Activated CD8-positive, alpha-beta memory T cell treated with anti-CD3 and anti-CD28 coated beads, Interleukin-2, amount 10 ng/mL, durations not matched to agents 7 days and 5 days (primary cell): Measurements from ENCODE around the gene MAPK11. TPM values are rescaled to one million over a fixed set of nuclear protein-coding genes. Genes with fewer than 3 reads are reported as not detected.
A peak's percentile ranks its signal among the peaks of the same experiment; 100 is the strongest.

Experiments used
- ATAC-seq: fragments of 150-1000 bp; cut with Tn5 transposase; one replicate; pipeline ENCODE4 v1.10.0; 2021; ENCODE audit warnings: moderate library complexity
- CTCF ChIA-PET: fragments of 350-600 bp; sonication (Branson Sonifier 250); formaldehyde crosslinking; loops from one replicate; lab custom pipeline; 2021; ENCODE audit warnings: antibody characterized with exemption; lab: Charles Lee
- DNase-seq: peaks from one replicate; pipeline ENCODE4 v3.0.0-alpha.2; 2020
- H3K27ac Mint-ChIP-seq: one replicate; pipeline ENCODE4 v1.8.0; 2021; ENCODE audit warnings: mild to moderate bottlenecking, mixed read lengths
- H3K27me3 Mint-ChIP-seq: one replicate; pipeline ENCODE4 v1.8.0; 2021; ENCODE audit warnings: mixed read lengths
- H3K36me3 Mint-ChIP-seq: one replicate; pipeline ENCODE4 v1.8.0; 2021; ENCODE audit warnings: mild to moderate bottlenecking, mixed read lengths
- H3K4me1 Mint-ChIP-seq: one replicate; pipeline ENCODE4 v1.8.0; 2021; ENCODE audit warnings: mixed read lengths
- H3K4me3 Mint-ChIP-seq: one replicate; pipeline ENCODE4 v1.8.0; 2021; ENCODE audit warnings: mild to moderate bottlenecking, moderate library complexity, mixed read lengths
- H3K9me3 Mint-ChIP-seq: one replicate; pipeline ENCODE4 v1.8.0; 2022; ENCODE audit warnings: low read depth, mixed read lengths
- total RNA-seq, 2 experiments: library from RNA; stranded (reverse); gene quantifications; one replicate each; pipeline ENCODE4 v1.2.3, GENCODE V29; 2021

MAPK11 gene
- 10 to 100 TPM; 16.5 to 18.5 TPM for total RNA-seq

DNA sequence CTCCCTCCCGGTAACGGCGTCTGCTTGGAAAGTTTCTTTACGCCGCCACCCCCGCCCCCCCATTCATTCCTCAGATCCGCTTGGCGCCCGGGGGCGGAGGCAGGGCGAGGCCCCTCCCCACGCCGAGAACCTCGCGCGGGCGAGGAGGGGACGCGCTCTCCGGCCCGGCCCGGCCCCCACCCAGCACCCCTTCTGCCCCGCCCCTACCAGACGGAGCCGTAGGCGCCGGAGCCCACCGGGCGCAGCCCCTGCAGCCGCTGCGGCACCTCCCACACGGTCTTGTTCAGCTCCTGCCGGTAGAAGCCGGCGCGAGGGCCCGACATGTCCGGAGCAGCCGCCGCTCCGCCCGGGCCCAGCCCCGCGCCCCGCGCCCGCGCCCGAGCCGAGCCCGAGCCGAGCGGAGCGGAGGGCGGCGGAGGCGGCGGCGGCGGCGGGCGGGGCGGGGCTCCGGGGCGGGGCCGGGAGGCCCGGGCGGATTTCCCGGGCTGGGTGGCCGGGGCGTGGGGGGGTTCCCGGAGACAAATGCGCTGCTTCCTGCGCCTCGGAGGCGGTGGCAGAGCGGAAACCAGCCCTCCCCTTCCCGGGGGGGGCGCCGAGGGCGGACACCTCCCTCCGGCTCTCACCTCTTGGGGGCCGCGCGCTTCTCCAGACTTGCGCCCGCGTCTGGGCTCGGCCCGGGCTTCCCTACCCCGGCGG, at the start of gene MAPK11:
MAPK11 (minus strand) TSS at position 411 of the 696 bp plus-strand sequence; CDS start at position 323, 88 bp downstream.
- Mint-ChIP-seq H3K4me1 (peaks cover 14% of the 10 kb centered on the region), H3K4me3 (peak within 1 kb of the TSS; percentile 58), H3K36me3 (no peaks in the 10 kb centered on the region), H3K9me3 (no peaks in the 10 kb centered on the region), H3K27me3 (peaks cover 5% of the 10 kb centered on the region), H3K27ac (peak within 1 kb of the TSS; percentile 46)
- DNase-seq: peak; percentile 82
- peak; percentile 61 for ATAC-seq
- CTCF ChIA-PET: interaction anchor here (0.6 to 4.7 kb wide), 3 partner anchors 18 to 72 kb away, joined by 3 to 25 read pairs (median 4); partner anchors contain the start of gene HDAC10

DNA sequence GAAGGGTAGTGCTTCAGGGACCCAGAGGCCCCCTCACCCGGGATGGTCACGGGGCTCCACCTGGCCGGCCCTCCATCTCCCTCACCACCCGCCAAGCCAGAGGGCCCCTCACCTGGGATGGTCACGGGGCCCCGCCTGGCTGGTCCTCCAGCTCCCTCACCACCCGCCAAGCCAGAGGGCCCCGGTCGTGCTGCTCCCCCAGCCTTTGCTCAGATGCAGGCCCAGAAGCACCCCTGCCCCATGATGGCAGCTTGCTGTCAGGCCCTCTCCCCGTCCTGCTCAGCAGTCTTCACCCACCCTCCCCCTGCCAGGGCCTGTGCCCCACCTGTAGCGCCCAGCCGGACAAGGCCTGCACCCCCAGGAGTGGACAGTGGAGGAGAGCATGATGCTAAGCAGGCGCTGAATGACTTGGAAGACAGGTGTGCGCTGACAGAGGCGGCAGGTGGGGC, 49.3 kb upstream of the MAPK11 start:
- Mint-ChIP-seq H3K27ac (no peak overlapping the region), H3K36me3 (no peaks in the 10 kb centered on the region), H3K9me3 (no peaks in the 10 kb centered on the region), H3K27me3 (no peaks in the 10 kb centered on the region), H3K4me3 (no peak overlapping the region), H3K4me1 (peaks cover 10% of the 10 kb centered on the region)
- ATAC-seq: no peak
- CTCF ChIA-PET: interaction anchor here (2.8 to 2.9 kb wide), 2 partner anchors 8 to 43 kb away, joined by 11 to 13 read pairs; partner anchors contain the start of gene DENND6B
- no peak for DNase-seq

GRCh38 chr22:50318698-50319411, 48.7 kb upstream of the MAPK11 start:
- Mint-ChIP-seq H3K27ac (no peak overlapping the region), H3K9me3 (no peaks in the 10 kb centered on the region), H3K36me3 (no peaks in the 10 kb centered on the region), H3K27me3 (no peaks in the 10 kb centered on the region), H3K4me1 (peaks cover 13% of the 10 kb centered on the region), H3K4me3 (no peak overlapping the region)
- DNase-seq (no peak), ATAC-seq (no peak)
- CTCF ChIA-PET: interaction anchor here (2.8 kb wide), 1 partner anchor 8 kb away, joined by 11 read pairs; the partner anchor contains the start of gene DENND6B

DNA sequence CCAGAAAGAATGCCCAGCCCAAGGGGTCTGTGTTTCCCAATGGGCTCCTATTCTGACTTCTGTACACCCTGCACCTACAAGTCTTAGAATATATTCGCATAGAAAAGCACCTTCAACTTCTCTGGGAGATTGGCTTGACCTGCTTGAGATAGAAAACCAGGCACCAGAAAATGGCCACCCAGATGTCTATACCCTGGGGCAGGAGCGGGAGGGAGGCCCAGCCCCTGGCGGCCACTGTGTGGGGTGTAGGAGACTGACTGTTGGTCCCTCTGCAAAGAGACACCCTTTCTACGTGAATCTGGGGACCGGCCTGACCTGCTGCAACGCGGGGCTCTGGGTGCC, 48.1 kb upstream of the MAPK11 start:
- no peak for ATAC-seq

DNA sequence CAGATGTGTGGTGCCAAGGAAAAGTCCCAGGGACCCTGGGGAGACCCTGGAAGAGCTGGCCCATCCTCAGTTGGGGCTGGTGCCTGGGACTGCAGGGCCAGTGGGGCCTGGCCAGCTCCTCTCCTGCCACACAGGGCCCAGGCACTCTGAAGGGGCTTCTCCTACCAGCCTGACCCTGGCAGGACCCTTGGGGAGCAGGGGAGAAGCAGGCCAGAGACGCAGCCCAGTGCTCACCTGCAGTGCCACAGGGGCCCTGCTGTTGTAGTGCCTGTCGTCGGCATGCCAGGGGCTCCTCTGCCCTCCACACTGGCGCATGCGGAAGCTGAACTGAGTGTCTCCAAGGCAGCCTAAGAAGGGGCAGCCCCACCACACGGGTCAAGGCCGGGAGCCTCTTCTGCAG, 47.5 kb upstream of the MAPK11 start:
- no peak for ATAC-seq
- H3K9me3 Mint-ChIP-seq: no peaks in the 10 kb centered on the region
- no peak overlapping the region for H3K4me3 Mint-ChIP-seq

More for the DNA sequence above, 48.1 kb upstream of the MAPK11 start:
- DNase-seq: no peak
- H3K4me1 Mint-ChIP-seq: peaks cover 15% of the 10 kb centered on the region
- H3K27ac Mint-ChIP-seq: no peak overlapping the region
- no peaks in the 10 kb centered on the region for H3K9me3 Mint-ChIP-seq
- CTCF ChIA-PET: interaction anchor here (2.8 kb wide), 1 partner anchor 9 kb away, joined by 11 read pairs; the partner anchor contains the start of gene DENND6B
- no peaks in the 10 kb centered on the region for H3K27me3 Mint-ChIP-seq
- no peaks in the 10 kb centered on the region for H3K36me3 Mint-ChIP-seq
- H3K4me3 Mint-ChIP-seq: no peak overlapping the region

DNA sequence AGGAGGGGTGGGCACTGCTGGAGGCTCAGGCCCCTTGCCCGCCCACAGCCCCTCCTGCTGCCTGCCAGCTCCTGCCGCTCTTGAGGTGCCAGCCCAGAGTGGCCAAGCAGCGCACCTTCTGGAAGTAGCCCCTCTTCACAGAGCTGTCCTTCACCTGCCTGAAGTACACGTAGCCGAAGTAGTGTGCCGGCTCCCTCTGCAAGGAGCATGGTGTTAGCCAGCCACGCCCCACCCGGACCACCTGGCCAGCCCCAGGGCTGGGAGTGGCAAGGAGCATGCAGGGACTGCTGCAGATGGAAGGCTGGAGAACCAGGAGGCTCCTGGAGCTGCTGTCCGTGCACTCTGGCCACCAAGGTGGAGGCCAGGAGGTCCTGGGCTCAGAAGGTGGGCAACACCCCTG, 47.0 kb upstream of the MAPK11 start:
- H3K27ac Mint-ChIP-seq: no peak overlapping the region
- CTCF ChIA-PET: interaction anchor here (2.8 kb wide), 1 partner anchor 10 kb away, joined by 11 read pairs; the partner anchor contains the start of gene DENND6B
- H3K4me1 Mint-ChIP-seq: peaks cover 15% of the 10 kb centered on the region
- ATAC-seq (no peak), DNase-seq (no peak)
- H3K9me3 Mint-ChIP-seq: no peaks in the 10 kb centered on the region
- H3K36me3 Mint-ChIP-seq: no peaks in the 10 kb centered on the region
- no peak overlapping the region for H3K4me3 Mint-ChIP-seq
- no peaks in the 10 kb centered on the region for H3K27me3 Mint-ChIP-seq

More for the DNA sequence above, 47.5 kb upstream of the MAPK11 start:
- no peaks in the 10 kb centered on the region for H3K36me3 Mint-ChIP-seq
- no peak overlapping the region for H3K27ac Mint-ChIP-seq
- no peaks in the 10 kb centered on the region for H3K27me3 Mint-ChIP-seq
- CTCF ChIA-PET: interaction anchor here (2.8 kb wide), 1 partner anchor 9 kb away, joined by 11 read pairs; the partner anchor contains the start of gene DENND6B
- DNase-seq: no peak
- H3K4me1 Mint-ChIP-seq: peaks cover 15% of the 10 kb centered on the region

GRCh38 chr22:50316114-50317065, 46.2 kb upstream of the MAPK11 start:
- peaks cover 15% of the 10 kb centered on the region for H3K4me1 Mint-ChIP-seq
- no peaks in the 10 kb centered on the region for H3K27me3 Mint-ChIP-seq
- H3K4me3 Mint-ChIP-seq: no peak overlapping the region
- no peak for DNase-seq
- no peaks in the 10 kb centered on the region for H3K36me3 Mint-ChIP-seq
- H3K9me3 Mint-ChIP-seq: no peaks in the 10 kb centered on the region
- no peak for ATAC-seq
- CTCF ChIA-PET: interaction anchor here (0.7 to 2.8 kb wide), 6 partner anchors 9 to 40 kb away, joined by 3 to 11 read pairs (median 6); partner anchors contain the start of gene DENND6B
- no peak overlapping the region for H3K27ac Mint-ChIP-seq

GRCh38 chr22:50315289-50316113, 45.3 kb upstream of the MAPK11 start:
- CTCF ChIA-PET: interaction anchor here (0.6 to 2.0 kb wide), 13 partner anchors 8 to 306 kb away, joined by 3 to 13 read pairs (median 4); partner anchors contain the start of gene DENND6B
- no peak for DNase-seq
- H3K4me3 Mint-ChIP-seq: peak overlapping the region; percentile 44
- no peaks in the 10 kb centered on the region for H3K9me3 Mint-ChIP-seq
- H3K27me3 Mint-ChIP-seq: no peaks in the 10 kb centered on the region
- H3K36me3 Mint-ChIP-seq: no peaks in the 10 kb centered on the region
- peak overlapping the region; percentile 66 for H3K27ac Mint-ChIP-seq
- H3K4me1 Mint-ChIP-seq: peaks cover 15% of the 10 kb centered on the region
- ATAC-seq: no peak

GRCh38 chr22:50314455-50315288, 44.5 kb upstream of the MAPK11 start:
- peak; percentile 92 for DNase-seq
- Mint-ChIP-seq H3K27me3 (no peaks in the 10 kb centered on the region), H3K27ac (peak overlapping the region; percentile 93), H3K9me3 (no peaks in the 10 kb centered on the region), H3K4me3 (peak overlapping the region; percentile 84), H3K4me1 (peaks cover 15% of the 10 kb centered on the region), H3K36me3 (no peaks in the 10 kb centered on the region)
- ATAC-seq: peak; percentile 96
- CTCF ChIA-PET: interaction anchor here (0.6 to 2.0 kb wide), 12 partner anchors 9 to 307 kb away, joined by 3 to 13 read pairs (median 4); no protein-coding TSS in a partner anchor

DNA sequence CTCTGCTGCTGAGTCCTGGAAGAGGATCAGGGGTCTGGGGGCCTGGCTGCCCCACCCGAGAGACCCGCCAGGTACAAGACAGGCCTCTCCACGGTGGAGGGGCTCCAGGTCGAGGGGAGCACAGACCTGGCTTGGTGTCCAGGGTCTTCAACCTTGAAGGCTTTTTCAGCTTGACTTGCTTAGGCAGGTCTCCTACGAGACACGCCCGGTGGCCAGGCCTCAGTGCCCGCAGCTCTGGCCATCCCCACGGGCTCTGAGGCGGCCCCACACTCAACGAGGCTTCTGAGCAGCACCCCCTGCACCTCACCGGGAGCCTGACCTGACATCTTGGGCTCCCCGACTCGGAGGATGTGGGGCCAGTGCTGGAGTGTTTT, 43.9 kb upstream of the MAPK11 start:
- no peaks in the 10 kb centered on the region for H3K27me3 Mint-ChIP-seq
- H3K36me3 Mint-ChIP-seq: no peaks in the 10 kb centered on the region
- CTCF ChIA-PET: interaction anchor here (0.8 to 2.0 kb wide), 9 partner anchors 9 to 187 kb away, joined by 3 to 13 read pairs (median 3); no protein-coding TSS in a partner anchor
- H3K9me3 Mint-ChIP-seq: no peaks in the 10 kb centered on the region
- ATAC-seq: no peak
- H3K27ac Mint-ChIP-seq: peak overlapping the region; percentile 93
- H3K4me1 Mint-ChIP-seq: peaks cover 15% of the 10 kb centered on the region
- DNase-seq: no peak
- H3K4me3 Mint-ChIP-seq: peak overlapping the region; percentile 84

DNA sequence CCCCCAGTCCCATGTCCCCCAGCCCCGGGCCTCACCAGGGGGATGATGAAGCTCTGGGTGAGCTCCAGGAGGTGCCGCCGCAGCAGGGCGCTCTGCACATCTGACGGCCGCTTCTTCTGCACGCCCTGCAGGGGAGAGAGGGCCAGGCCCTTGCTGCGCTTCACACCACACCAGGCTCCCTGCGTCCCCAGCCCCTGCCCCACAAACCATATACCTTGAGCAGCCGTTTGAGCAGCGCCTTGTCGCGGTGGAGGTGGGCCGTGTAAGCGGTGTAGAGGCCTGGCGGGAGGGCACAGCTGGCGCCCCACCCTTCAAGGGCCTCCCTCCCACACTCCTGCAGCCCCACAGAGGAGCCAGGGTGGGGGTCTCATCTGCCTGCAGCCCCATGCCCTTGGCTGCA, 43.4 kb upstream of the MAPK11 start:
- Mint-ChIP-seq H3K9me3 (no peaks in the 10 kb centered on the region), H3K36me3 (no peaks in the 10 kb centered on the region), H3K4me3 (peak overlapping the region; percentile 84), H3K27ac (peak overlapping the region; percentile 93), H3K27me3 (no peaks in the 10 kb centered on the region), H3K4me1 (peaks cover 17% of the 10 kb centered on the region)
- no peak for ATAC-seq
- CTCF ChIA-PET: interaction anchor here (0.8 to 2.0 kb wide), 6 partner anchors 9 to 185 kb away, joined by 3 to 13 read pairs (median 4); no protein-coding TSS in a partner anchor
- no peak for DNase-seq
